Right lobe of liver (tissue), 6 donors: ENCODE results near the gene ILF2. TPM values are rescaled to one million over a fixed set of nuclear protein-coding genes. Genes with fewer than 3 reads are reported as not detected.
A peak's percentile ranks its signal among the peaks of the same experiment; 100 is the strongest.

Source experiments
- ATAC-seq, 4 donors: fragments of 200-7000 bp; cut with Tn5 transposase; one replicate each; pipeline ENCODE4 v1.9.1; 2020; ENCODE audit warnings: mild to moderate bottlenecking in 4 of 4, moderate library complexity in 4 of 4
- DNase-seq, 3 donors: peaks; one replicate each; pipeline ENCODE4 v3.0.0-alpha.2; 2020
- H3K27ac ChIP-seq, 3 donors: fragments of 200-600 bp; one replicate each; pipeline ENCODE4 v1.8.0; 2022
- H3K27me3 ChIP-seq, 2 donors: fragments of 200-600 bp; one replicate each; pipeline ENCODE4 v1.8.0; 2022
- H3K36me3 ChIP-seq, 4 donors: fragments of 200-600 bp; sonication (generic) in 1 of 4; one replicate each; pipeline versions ENCODE4 v1.5.1 to v1.8.0; 2017 to 2022; ENCODE audit warnings: control low read depth in 1 of 4
- H3K4me1 ChIP-seq, 4 donors: fragments of 200-600 bp; sonication (generic) in 1 of 4; one replicate each; pipeline versions ENCODE4 v1.5.1 to v1.8.0; 2017 to 2022; ENCODE audit warnings: control low read depth in 1 of 4
- H3K4me3 ChIP-seq, 3 donors: fragments of 200-600 bp; one replicate each; pipeline ENCODE4 v1.8.0; 2022
- H3K9me3 ChIP-seq, 4 donors: fragments of 200-600 bp; sonication (generic) in 1 of 4; one replicate each; pipeline versions ENCODE4 v1.5.1 to v1.8.0; 2017 to 2022; ENCODE audit warnings: control low read depth in 1 of 4
- CTCF ChIP-seq, 4 donors: fragments of 200-600 bp in 3 of 4; fragments of 450-650 bp in 1 of 4; IDR thresholded peaks; one replicate each; pipeline versions ENCODE4 v1.5.1 to v1.8.0; 2016 to 2022; ENCODE audit warnings: antibody characterized with exemption in 4 of 4, mild to moderate bottlenecking in 2 of 4
- POLR2A ChIP-seq: fragments of 450-650 bp; IDR thresholded peaks from one replicate; pipeline ENCODE4 v1.6.1; 2017; ENCODE audit warnings: antibody characterized with exemption, mild to moderate bottlenecking
- WGBS: methylation state at CpG from one replicate; pipeline ENCODE4 v1.1.6; 2018; ENCODE audit warnings: low coverage, low lambda C conversion rate; ENCODE audit not compliant: insufficient coverage; ENCODE audit errors: missing lambda C conversion rate; 5-methylcytosine and 5-hydroxymethylcytosine counted together
- intact Hi-C, 2 donors: fragments of 100-400 bp; cut with DNase I; formaldehyde crosslinking; loops; one replicate each; pipeline versions ENCODE4 v1.11.2 to v1.14.1; 2022
- total RNA-seq, 6 experiments: library from RNA; depleted of rRNA in 2 of 6; stranded (reverse); fragments of >200 nt in 2 of 6; fragmentation: NEBNext Ultra II Directional in 3 of 6; extraction: Animal tissue kit (Norgen Biotek cat#: 25700) in 3 of 6; gene quantifications; one replicate each; pipeline versions ENCODE4 v1.1.0 to v1.2.4, GENCODE V29; 2016 to 2023
- donor health status: DM: no; HTN: yes; CAD: no.
- donor health status: DM: no; HTN: no; CAD: no.
- donor health status: DM: no; HTN: no; CAD: no.
- donor health status: DM: no; HTN: yes; CAD: no.
- donor health status: DM: no; HTN: yes; CAD: no.

Gene ILF2
- total RNA-seq, 6 experiments from 2014 or later, result 30.2 to 55.9 (median 38.7) TPM

- DNase-seq, result no peak
- no peak overlapping the region for H3K27ac ChIP-seq
Observed at GRCh38 chr1:153655333-153655732, 15.5 kb downstream of the ILF2 start.

GRCh38 chr1:153652805-153653500 lies 17.8 kb downstream of the ILF2 start:
- no peaks in the 10 kb centered on the region for H3K27me3 ChIP-seq
- no peaks in the 10 kb centered on the region for H3K9me3 ChIP-seq
- H3K36me3 ChIP-seq, result no peaks in the 10 kb centered on the region
- DNase-seq (no peak), ATAC-seq (peak; percentile 15 to 41 (median 28))
- H3K27ac ChIP-seq, result no peak overlapping the region
- intact Hi-C loops, result no loop called here
- no peak for TF ChIP-seq POLR2A
- no peak for TF ChIP-seq CTCF (IDR thresholded peaks at IDR 0.05)
- H3K4me1 ChIP-seq, result peaks cover 0 to 13% (median 7%) of the 10 kb centered on the region in 4 donors
- WGBS, result 48% methylated on average over 3 of the region's 3 CpGs
- no peak overlapping the region for H3K4me3 ChIP-seq

More at GRCh38 chr1:153655333-153655732, 15.5 kb downstream of the ILF2 start:
- no peak overlapping the region for H3K4me3 ChIP-seq
- no peaks in the 10 kb centered on the region for H3K9me3 ChIP-seq
- intact Hi-C loops, result no loop called here
- 57% methylated on average over 3 of the region's 3 CpGs for WGBS
- no peak for TF ChIP-seq CTCF (IDR thresholded peaks at IDR 0.05)
- no peak for TF ChIP-seq POLR2A
- no peak for ATAC-seq
- no peaks in the 10 kb centered on the region for H3K36me3 ChIP-seq
- peaks cover 0 to 12% (median under 1%) of the 10 kb centered on the region in 4 donors for H3K4me1 ChIP-seq
- no peaks in the 10 kb centered on the region for H3K27me3 ChIP-seq

- H3K9me3 ChIP-seq, result no peaks in the 10 kb centered on the region
- TF ChIP-seq POLR2A (no peak), CTCF (IDR thresholded peaks at IDR 0.05) (no peak)
- DNase-seq (no peak), ATAC-seq (no peak)
- H3K27me3 ChIP-seq, result no peaks in the 10 kb centered on the region
- H3K4me1 ChIP-seq, result peaks cover 0 to 13% (median 6%) of the 10 kb centered on the region in 4 donors
- H3K36me3 ChIP-seq, result peaks cover 0 to under 1% (median 0%) of the 10 kb centered on the region in 4 donors
- no peak overlapping the region for H3K4me3 ChIP-seq
- 100% methylated on average over 1 of the region's 1 CpG for WGBS
- intact Hi-C loops, result no loop called here
- H3K27ac ChIP-seq, result no peak overlapping the region
Observed at GRCh38 chr1:153651771-153652170, 19.0 kb downstream of the ILF2 start.

GRCh38 chr1:153649863-153650235 lies 20.9 kb downstream of the ILF2 start:
- DNase-seq (peak; percentile 84 to 93 (median 93)), ATAC-seq (peak; percentile 90 to 94 (median 93))
- no peak overlapping the region for H3K27ac ChIP-seq
- 50% methylated on average over 2 of the region's 2 CpGs for WGBS
- intact Hi-C loops, result loop anchor here in 1 of 2 donors (10.0 kb wide), 1 partner anchor 75 kb away; no protein-coding TSS in a partner anchor
- peaks cover 0 to 13% (median 6%) of the 10 kb centered on the region in 4 donors for H3K4me1 ChIP-seq
- H3K36me3 ChIP-seq, result peaks cover 0 to 19% (median 14%) of the 10 kb centered on the region in 4 donors
- H3K27me3 ChIP-seq, result no peaks in the 10 kb centered on the region
- no peak overlapping the region for H3K4me3 ChIP-seq
- no peaks in the 10 kb centered on the region for H3K9me3 ChIP-seq
- no peak for TF ChIP-seq POLR2A
- no peak for TF ChIP-seq CTCF (IDR thresholded peaks at IDR 0.05)
